Nephron (organoid): Measurements from ENCODE around the gene RBM45.

Experiments
- H3K27ac Mint-ChIP-seq, 3 experiments: 2 replicates each; pipeline ENCODE4 v1.8.0; 2020; ENCODE audit warnings: mixed read lengths in 3 of 3, mild to moderate bottlenecking in 2 of 3, moderate library complexity in 1 of 3
- H3K27me3 Mint-ChIP-seq: 2 replicates; pipeline ENCODE4 v1.8.0; 2021; ENCODE audit warnings: low read depth, mild to moderate bottlenecking, moderate library complexity, mixed read lengths
- H3K36me3 Mint-ChIP-seq: 2 replicates; pipeline ENCODE4 v1.8.0; 2020; ENCODE audit warnings: low read depth, mixed read lengths
- H3K4me1 Mint-ChIP-seq: 2 replicates; pipeline ENCODE4 v1.8.0; 2020; ENCODE audit warnings: mixed read lengths
- H3K4me3 Mint-ChIP-seq, 3 experiments: 2 replicates each; pipeline ENCODE4 v1.8.0; 2020; ENCODE audit warnings: mild to moderate bottlenecking in 3 of 3, mixed read lengths in 3 of 3, moderate library complexity in 2 of 3
- H3K9me3 Mint-ChIP-seq: 2 replicates; pipeline ENCODE4 v1.8.0; 2020; ENCODE audit warnings: mixed read lengths
- TF ChIP-seq, protein P1 (sequence below), 3 experiments: fragments of 200-600 bp; sonication (generic); IDR thresholded peaks; one replicate each; pipeline ENCODE4 v1.5.0; 2021; ENCODE audit warnings: antibody characterized with exemption in 3 of 3; ENCODE audit not compliant: unreplicated experiment in 3 of 3

The RBM45 gene

DNA sequence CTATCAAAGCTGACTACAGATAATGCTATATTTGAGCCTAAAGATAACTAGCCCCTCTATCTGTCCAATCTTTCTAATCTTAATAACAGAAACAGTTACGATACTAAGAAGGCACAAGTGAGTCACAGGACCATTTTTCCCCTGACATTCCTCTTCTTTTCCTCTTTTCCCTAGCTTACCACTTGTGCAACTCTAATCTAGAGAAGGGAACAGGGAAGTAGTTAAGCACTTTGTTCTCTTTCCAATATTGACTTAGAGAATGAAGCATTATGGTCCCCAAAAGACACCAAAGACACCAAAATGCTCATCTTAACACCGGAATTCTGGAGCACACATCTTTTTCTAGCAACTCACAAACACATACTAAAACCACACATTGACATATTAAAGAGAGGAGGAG, 41.4 kb upstream of the RBM45 start:
- Mint-ChIP-seq H3K27ac (no peak overlapping the region), H3K9me3 (no peaks in the 10 kb centered on the region), H3K4me3 (peak overlapping the region; percentile 35 to 62 (median 46)), H3K4me1 (no peaks in the 10 kb centered on the region), H3K36me3 (no peaks in the 10 kb centered on the region), H3K27me3 (peaks cover 55% of the 10 kb centered on the region)
- TF ChIP-seq, protein P1, sequence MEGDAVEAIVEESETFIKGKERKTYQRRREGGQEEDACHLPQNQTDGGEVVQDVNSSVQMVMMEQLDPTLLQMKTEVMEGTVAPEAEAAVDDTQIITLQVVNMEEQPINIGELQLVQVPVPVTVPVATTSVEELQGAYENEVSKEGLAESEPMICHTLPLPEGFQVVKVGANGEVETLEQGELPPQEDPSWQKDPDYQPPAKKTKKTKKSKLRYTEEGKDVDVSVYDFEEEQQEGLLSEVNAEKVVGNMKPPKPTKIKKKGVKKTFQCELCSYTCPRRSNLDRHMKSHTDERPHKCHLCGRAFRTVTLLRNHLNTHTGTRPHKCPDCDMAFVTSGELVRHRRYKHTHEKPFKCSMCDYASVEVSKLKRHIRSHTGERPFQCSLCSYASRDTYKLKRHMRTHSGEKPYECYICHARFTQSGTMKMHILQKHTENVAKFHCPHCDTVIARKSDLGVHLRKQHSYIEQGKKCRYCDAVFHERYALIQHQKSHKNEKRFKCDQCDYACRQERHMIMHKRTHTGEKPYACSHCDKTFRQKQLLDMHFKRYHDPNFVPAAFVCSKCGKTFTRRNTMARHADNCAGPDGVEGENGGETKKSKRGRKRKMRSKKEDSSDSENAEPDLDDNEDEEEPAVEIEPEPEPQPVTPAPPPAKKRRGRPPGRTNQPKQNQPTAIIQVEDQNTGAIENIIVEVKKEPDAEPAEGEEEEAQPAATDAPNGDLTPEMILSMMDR (IDR thresholded peaks at IDR 0.05; ENCODE audit: unreplicated experiment in 3 of 3) = no peak

DNA sequence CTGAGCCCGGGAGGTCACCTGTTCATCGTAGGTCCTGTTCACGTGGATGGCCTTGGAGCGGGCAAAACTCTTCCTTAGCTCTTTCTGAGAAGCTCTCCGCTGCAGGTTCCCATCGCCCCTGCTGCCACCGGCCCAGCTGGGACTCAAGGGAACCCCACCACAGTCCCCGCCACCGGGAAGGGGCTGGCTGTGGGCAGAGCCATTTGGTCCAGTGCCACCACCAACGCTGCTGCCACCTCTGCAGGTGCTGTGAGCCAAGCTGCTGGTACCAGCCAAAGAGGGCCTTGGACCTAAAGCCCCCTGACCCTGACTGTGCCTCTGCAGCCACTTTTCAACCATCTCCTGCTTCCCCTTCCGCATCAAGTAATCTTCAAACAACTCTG, 40.2 kb upstream of the RBM45 start:
- peak overlapping the region; percentile 85 to 87 (median 86) for H3K4me3 Mint-ChIP-seq
- TF ChIP-seq, protein P1 (IDR thresholded peaks at IDR 0.05; ENCODE audit: unreplicated experiment in 3 of 3) = no peak
- H3K27ac Mint-ChIP-seq = no peak overlapping the region
- no peaks in the 10 kb centered on the region for H3K9me3 Mint-ChIP-seq
- H3K27me3 Mint-ChIP-seq = peaks cover 55% of the 10 kb centered on the region
- H3K36me3 Mint-ChIP-seq = no peaks in the 10 kb centered on the region
- H3K4me1 Mint-ChIP-seq = no peaks in the 10 kb centered on the region

DNA sequence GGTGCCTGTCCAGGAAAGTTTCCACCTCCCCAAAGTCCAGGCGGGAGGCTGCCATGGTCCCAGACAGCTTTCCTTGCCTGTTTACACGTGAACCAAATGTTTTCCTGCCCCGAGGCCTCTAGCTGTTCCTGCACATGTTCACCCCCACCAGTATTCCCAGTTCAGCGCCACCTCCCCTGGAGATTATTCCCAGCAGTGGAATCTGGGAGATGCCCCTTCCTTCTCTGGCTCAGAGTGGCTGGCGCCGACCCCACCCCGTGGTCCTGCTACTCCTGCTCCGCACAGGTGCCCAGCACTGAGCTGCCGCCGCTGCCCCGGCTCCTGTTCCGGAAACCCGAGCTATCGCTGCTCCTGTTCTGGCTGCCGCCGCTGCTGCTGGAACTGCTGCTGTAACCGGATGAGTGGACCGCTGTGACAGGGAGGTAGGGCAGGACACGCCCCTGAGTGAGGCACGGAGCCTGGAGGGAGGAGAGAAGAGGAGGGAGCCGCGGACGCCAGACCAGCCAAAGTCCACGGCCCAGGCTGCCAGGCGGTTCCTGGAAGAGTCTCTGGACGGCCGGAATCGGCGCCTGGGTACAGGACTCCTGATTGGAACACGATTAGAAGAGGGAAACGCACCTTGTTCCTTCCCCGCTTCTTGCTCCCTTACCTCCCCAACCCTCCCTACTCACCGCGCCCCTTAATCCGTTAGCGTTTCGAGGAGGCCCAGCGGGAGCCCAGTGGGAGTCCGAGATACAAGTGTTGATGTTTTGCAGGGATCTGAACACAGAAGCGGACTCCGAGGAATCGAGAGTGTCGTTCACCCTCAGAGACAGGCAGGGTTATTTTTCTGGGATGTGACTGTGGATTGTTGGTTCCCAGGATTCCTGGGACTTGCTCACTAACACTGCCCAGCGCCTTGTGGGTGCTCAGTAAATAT, 39.6 kb upstream of the RBM45 start, which contains the start of gene PDE11A:
Gene PDE11A, minus strand, starts transcription at position 395 of the 919 bp plus-strand sequence. Its CDS starts 340 bp downstream, at position 55.
- Mint-ChIP-seq H3K4me3 (peak within 1 kb of the TSS; percentile 85 to 87 (median 86)), H3K36me3 (no peaks in the 10 kb centered on the region), H3K9me3 (no peaks in the 10 kb centered on the region), H3K4me1 (no peaks in the 10 kb centered on the region), H3K27ac (peak within 1 kb of the TSS; percentile 41 to 86 (median 48)), H3K27me3 (peaks cover 55% of the 10 kb centered on the region)
- TF ChIP-seq, protein P1 (IDR thresholded peaks at IDR 0.05; ENCODE audit: unreplicated experiment in 3 of 3) = no peak

GRCh38 chr2:178074123-178075005, 37.9 kb upstream of the RBM45 start:
- no peaks in the 10 kb centered on the region for H3K4me1 Mint-ChIP-seq
- TF ChIP-seq, protein P1 (IDR thresholded peaks at IDR 0.05; ENCODE audit: unreplicated experiment in 3 of 3) = no peak
- no peak overlapping the region for H3K27ac Mint-ChIP-seq
- no peak overlapping the region for H3K4me3 Mint-ChIP-seq
- no peaks in the 10 kb centered on the region for H3K36me3 Mint-ChIP-seq
- H3K9me3 Mint-ChIP-seq = no peaks in the 10 kb centered on the region
- H3K27me3 Mint-ChIP-seq = peaks cover 51% of the 10 kb centered on the region

DNA sequence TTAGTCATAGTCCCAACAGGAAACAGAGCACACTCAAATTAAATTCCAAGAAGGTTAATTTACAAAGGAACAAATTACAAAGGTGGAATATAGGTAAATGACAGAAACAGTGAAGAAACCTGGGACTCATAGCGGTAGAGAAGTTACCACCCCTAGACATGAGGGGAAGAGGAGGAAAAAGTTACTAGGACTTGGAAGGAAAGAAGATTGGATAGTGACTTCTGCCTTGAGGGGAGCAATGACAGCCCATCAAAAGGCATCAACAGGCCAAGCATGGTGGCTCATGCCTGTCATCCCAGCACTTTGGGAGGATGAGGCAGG, 37.3 kb upstream of the RBM45 start:
- Mint-ChIP-seq H3K36me3 (no peaks in the 10 kb centered on the region), H3K4me3 (no peak overlapping the region), H3K27me3 (peaks cover 46% of the 10 kb centered on the region), H3K9me3 (peaks cover under 1% of the 10 kb centered on the region), H3K4me1 (no peaks in the 10 kb centered on the region), H3K27ac (no peak overlapping the region)
- TF ChIP-seq, protein P1 (IDR thresholded peaks at IDR 0.05; ENCODE audit: unreplicated experiment in 3 of 3) = no peak
